ENCODE measurements around the gene SLC16A2.
A peak's percentile ranks its signal among the peaks of the same experiment; 100 is the strongest.

SLC16A2 gene

DNA sequence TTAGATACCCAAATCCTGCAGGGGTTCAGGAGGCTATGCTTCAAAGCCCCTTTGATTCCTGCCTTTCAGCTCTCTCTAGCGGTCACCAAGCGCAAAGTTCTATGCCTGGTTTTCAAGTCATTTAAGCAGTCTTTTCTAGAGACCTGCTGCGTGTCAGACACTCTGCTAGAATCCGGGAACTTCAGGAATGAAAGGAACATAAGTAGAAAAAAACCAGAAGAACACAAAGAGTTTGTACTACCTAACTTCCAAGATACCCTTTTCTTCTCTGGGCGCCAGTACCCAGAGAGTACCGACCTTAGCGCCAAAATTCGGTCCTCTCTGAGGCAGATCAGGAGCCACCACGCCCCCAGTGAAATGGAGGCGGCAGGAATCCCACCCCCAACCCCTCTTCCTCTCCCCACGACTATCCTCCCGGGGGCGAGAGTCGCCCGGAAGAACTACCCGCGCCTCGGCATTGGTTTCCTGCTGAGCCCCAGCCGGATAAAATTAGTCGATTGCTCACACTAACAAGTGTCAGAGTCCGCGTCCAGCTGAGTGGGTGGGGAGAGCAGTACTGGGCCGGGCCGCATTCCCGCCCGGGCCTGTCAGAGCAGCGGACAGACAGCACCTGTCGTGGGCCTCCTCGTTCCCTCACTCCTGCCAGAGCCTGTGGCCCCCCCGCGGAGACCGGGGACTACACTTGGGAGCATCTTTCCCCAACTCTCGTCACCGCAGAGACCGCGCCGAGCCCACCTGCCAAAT, 114.3 kb downstream of the SLC16A2 start:
- Histone ChIP-seq H3K4me1 (ENCODE audit: control insufficient read depth in 1 of 2, insufficient read depth in 1 of 2, low read depth in 1 of 2, low read length in 1 of 2) (peaks cover 7 to 16% of the 10 kb centered on the region in 2 experiments), H3K4me3 (ENCODE audit: low read depth in 1 of 2, low read length in 1 of 2) (peak overlapping the region; percentile 51 to 63), H3K27me3 (peaks cover 17% of the 10 kb centered on the region), H3K36me3 (no peaks in the 10 kb centered on the region), H3K9me3 (no peaks in the 10 kb centered on the region), H3K27ac (no peak overlapping the region)
- TF ChIP-seq, protein P1, sequence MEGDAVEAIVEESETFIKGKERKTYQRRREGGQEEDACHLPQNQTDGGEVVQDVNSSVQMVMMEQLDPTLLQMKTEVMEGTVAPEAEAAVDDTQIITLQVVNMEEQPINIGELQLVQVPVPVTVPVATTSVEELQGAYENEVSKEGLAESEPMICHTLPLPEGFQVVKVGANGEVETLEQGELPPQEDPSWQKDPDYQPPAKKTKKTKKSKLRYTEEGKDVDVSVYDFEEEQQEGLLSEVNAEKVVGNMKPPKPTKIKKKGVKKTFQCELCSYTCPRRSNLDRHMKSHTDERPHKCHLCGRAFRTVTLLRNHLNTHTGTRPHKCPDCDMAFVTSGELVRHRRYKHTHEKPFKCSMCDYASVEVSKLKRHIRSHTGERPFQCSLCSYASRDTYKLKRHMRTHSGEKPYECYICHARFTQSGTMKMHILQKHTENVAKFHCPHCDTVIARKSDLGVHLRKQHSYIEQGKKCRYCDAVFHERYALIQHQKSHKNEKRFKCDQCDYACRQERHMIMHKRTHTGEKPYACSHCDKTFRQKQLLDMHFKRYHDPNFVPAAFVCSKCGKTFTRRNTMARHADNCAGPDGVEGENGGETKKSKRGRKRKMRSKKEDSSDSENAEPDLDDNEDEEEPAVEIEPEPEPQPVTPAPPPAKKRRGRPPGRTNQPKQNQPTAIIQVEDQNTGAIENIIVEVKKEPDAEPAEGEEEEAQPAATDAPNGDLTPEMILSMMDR (IDR thresholded peaks at IDR 0.05) = no peak

DNA sequence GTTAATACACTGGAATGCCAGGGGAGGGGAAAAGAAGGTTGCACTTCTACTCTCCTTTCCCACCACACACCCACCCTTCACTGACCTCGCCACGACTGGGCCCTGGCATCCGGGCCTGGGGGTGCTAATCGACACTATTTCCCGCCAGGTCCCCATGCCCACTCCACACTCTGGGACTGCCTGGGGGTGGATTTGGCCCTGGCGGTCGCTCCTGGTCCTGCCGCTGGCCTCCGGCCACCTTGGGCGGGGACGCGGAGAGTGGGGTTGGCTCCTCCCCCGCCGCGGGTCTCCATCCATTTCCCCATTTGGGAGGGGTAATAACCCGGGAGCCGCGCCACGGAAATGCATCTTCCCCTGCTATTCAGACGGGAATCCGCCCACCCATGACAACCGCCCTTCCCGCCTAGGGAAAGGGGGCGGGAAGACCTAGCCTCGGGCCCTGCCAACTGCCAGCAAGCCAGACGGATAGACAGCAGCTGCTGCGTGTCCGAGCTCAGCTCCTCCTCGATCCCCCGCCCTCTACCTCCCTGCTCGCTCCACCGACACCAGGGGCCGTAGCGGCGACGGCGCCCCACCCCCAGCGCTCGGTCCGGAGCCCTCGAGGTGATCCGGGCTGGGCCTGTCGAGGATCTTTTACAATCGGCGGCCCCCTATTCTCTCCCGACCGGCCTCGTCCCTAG, 115.0 kb downstream of the SLC16A2 start:
- H3K4me3 ChIP-seq (ENCODE audit: low read depth in 1 of 2, low read length in 1 of 2) = peak overlapping the region; percentile 51 to 63

GRCh38 chrX:74536832-74537371, 115.6 kb downstream of the SLC16A2 start:
- Histone ChIP-seq H3K4me1 (ENCODE audit: control insufficient read depth in 1 of 2, insufficient read depth in 1 of 2, low read depth in 1 of 2, low read length in 1 of 2) (peaks cover 7 to 16% of the 10 kb centered on the region in 2 experiments), H3K27me3 (peaks cover 17% of the 10 kb centered on the region), H3K36me3 (no peaks in the 10 kb centered on the region), H3K4me3 (ENCODE audit: low read depth in 1 of 2, low read length in 1 of 2) (peak overlapping the region; percentile 51 to 63), H3K9me3 (no peaks in the 10 kb centered on the region), H3K27ac (no peak overlapping the region)
- TF ChIP-seq, protein P1 (IDR thresholded peaks at IDR 0.05) = no peak

More for the DNA sequence above, 115.0 kb downstream of the SLC16A2 start:
- peaks cover 7 to 16% of the 10 kb centered on the region in 2 experiments for H3K4me1 ChIP-seq (ENCODE audit: control insufficient read depth in 1 of 2, insufficient read depth in 1 of 2, low read depth in 1 of 2, low read length in 1 of 2)
- no peaks in the 10 kb centered on the region for H3K9me3 ChIP-seq
- no peaks in the 10 kb centered on the region for H3K36me3 ChIP-seq
- peaks cover 17% of the 10 kb centered on the region for H3K27me3 ChIP-seq
- no peak overlapping the region for H3K27ac ChIP-seq
- TF ChIP-seq, protein P1 (IDR thresholded peaks at IDR 0.05) = no peak

GRCh38 chrX:74540635-74541249, 119.4 kb downstream of the SLC16A2 start:
- Histone ChIP-seq H3K27ac (no peak overlapping the region), H3K9me3 (no peaks in the 10 kb centered on the region), H3K4me3 (ENCODE audit: low read depth in 1 of 2, low read length in 1 of 2) (no peak overlapping the region), H3K4me1 (ENCODE audit: control insufficient read depth in 1 of 2, insufficient read depth in 1 of 2, low read depth in 1 of 2, low read length in 1 of 2) (peaks cover 0 to 8% of the 10 kb centered on the region in 2 experiments), H3K27me3 (peaks cover 17% of the 10 kb centered on the region), H3K36me3 (no peaks in the 10 kb centered on the region)
- TF ChIP-seq, protein P1 (IDR thresholded peaks at IDR 0.05) = no peak

DNA sequence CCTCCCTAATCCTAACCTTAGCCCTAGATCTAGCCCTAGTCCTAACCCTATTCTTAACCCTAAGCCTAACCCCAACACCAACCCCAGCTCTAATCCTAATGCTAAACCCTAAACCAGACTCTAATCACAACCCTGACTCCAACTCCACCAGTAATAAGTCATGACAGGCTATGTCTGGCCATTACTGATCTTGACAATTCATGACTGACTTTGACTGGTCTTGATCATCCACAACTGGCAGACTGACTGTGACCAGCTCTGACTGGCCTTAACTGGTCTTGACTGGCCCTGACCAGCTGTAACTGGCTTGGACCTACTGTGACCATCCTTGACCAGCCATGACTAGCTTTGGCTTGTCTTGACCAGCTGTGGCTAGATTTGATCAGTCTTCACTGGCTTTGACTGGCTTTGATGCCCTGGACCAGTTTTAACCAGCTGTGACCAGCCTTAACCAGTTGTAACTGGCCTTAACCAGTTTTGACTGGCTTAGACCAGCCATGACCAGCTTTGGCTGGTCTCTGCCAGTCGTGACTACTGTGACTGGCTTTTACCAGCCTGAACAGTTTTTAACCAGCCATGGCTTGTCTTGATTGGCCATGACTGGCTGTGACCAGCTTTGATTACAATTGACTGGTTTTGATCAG, 124.7 kb downstream of the SLC16A2 start:
- H3K27me3 ChIP-seq = no peaks in the 10 kb centered on the region
- H3K36me3 ChIP-seq = no peaks in the 10 kb centered on the region
- no peaks in the 10 kb centered on the region for H3K4me1 ChIP-seq (ENCODE audit: control insufficient read depth in 1 of 2, insufficient read depth in 1 of 2, low read depth in 1 of 2, low read length in 1 of 2)
- no peak overlapping the region for H3K4me3 ChIP-seq (ENCODE audit: low read depth in 1 of 2, low read length in 1 of 2)
- H3K9me3 ChIP-seq = no peaks in the 10 kb centered on the region
- TF ChIP-seq, protein P1 (IDR thresholded peaks at IDR 0.05) = no peak
- H3K27ac ChIP-seq = no peak overlapping the region
